ENCODE results near the gene MMP11.

MMP11 gene

DNA sequence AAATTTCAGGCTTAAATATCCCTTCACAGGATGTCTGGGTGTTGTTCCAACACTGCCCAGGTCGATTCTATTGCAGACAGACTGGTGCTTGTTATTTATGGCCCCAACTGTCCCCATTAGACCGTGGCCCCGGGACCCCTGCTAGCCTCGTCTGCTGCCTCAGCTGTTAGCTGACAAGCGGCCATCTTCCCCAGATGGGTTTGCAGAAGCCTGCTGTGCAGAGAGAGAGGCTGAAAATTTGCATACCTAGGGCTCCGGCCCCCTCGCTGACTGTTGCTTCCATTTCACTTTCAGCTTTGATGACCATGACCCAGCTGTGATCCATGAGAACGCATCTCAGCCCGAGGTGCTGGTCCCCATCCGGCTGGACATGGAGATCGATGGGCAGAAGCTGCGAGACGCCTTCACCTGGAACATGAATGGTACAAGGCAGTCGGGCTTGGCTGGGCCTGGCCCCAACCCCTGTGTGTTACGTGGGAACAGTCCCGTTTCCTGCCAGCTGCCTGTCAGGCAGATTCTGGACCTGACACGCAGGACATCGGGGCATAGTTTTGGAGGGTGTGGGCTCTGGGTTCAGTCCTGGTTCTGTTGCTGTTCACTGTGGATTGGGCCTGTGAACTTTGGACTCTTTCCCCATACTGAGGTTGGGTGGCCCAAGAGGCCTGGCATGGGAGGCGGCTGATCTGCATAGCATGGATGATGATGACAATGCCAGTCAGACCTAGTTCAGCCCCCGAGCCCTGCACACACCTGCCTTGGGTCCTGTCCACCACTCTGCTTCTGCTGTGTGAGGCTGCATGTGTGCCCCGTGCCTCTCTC is 30.6 kb downstream of the MMP11 start:
- no peak for DNase-seq

- DNase-seq: no peak
Measured at GRCh38 chr22:23804781-23805291, 32.2 kb downstream of the MMP11 start.

DNA sequence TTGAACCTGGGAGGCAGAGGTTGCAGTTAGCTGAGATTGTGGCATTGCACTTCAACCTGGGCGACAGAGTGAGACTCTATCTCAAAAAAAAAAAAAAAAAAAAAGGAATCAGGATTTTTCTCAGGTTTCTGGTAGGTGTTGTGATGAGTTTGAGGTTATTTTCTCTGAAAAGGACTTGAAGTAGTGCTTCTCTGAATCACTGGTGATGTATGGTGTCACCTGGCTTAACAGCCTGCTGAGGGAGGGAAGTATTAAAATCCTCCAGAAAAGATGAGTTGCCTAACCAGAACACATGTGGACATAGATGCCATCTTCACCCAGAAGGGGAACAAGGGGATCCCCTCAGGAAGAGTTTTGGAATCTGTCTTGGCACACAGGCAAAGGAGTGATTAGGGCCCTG is 34.2 kb downstream of the MMP11 start:
- DNase-seq: no peak

DNA sequence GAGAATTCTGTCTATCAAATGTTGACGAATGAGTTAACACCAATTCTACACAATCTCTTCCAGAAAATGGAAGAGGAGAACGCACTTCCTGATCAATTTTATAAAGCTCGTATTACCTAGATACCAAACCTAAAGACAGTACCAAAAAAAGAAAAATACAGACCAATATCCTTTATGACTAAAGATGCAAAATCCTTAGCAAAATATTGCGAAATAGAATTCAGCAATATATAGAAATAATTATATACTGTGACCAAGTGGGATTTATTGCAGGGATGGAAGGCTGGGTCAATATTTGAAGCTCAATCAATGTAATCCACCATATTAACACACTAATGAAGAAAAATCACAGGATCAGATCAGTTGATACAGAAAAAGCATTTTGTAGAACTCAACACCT is 39.7 kb downstream of the MMP11 start:
- no peak for DNase-seq

DNA sequence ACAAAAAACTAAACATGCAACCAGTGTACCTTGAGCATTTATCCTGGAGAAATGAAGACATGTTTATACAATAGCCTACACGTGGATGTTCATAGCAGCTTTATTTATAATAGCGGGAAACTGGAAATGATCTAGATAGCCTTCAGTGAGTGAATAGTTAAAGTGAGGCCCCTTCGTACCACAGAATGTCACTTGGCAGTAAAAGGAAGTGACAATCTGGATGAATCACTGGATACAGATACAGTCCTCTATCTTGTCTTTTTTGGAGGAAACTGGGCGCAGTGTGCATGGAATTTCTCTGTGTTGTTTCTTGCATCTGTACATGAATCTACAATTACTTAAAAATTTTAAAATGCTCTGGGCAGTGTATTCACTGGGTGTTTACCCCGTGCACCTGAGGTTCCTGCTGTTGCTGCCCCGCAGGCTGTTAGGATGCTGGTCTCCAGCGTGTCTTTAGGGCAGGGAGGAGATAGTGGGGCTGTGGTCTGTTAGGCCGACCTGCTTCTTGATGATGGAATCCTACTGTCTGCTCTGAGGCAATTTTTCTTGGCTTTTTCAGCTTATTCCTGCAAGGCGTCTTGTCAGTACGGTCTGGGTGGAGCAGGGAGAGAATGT is 43.0 kb downstream of the MMP11 start:
- no peak for DNase-seq

DNA sequence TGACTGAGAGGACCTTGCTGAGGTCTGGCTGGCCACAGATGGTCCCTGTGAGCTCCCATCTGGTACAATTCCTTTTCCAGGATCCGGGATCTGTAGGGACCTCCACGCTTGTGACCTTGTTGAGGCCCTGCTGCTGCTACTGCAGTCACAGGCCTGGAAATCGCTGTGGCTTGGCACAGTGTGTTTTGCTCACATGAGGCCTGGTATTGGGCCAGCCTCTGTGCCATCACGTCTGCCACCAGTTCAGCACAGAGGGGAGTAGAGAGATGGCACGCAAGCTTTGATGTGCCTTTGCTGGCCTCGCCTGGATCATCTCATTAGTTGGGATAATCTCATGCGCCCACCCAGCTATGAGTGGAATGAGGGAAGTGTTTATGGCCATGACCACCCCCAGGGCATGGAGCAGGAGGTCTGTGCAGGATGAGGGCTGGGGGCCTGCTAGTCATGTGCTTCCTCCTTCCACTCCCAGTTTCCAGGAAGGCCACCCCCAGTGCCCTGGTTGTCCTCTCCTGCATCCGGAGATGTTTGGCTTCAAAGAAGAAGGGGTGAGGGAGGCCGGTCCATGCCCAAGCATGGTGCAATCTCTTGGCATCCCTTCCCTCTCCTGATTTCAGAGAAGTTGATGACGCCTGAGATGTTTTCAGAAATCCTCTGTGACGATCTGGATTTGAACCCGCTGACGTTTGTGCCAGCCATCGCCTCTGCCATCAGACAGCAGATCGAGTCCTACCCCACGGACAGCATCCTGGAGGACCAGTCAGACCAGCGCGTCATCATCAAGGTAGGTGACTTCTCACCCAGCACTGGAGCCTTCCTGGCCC is 43.7 kb downstream of the MMP11 start:
- DNase-seq: no peak

- no peak for DNase-seq
Measured at GRCh38 chr22:23817146-23817545, 44.5 kb downstream of the MMP11 start.

DNA sequence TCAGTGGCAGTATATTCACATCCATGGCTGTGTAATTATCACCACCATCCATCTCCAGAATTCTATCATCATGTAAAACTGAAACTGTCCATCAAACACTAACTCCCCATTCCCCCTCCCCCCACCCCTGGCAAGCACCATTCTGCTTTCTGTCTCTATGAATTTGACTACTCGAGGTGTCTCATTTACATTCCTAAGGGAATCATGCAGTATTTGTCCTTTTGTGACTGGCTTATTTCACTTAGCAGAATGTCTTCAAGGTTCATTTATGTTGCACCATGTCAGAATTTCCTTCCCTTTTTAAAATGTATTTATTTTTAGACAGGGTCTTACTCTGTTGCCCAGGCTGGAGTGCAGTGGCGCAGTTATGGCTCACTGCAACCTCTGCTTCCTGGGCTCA is 45.9 kb downstream of the MMP11 start:
- no peak for DNase-seq

- DNase-seq: no peak
Measured at GRCh38 chr22:23820748-23821211, 48.1 kb downstream of the MMP11 start.

GRCh38 chr22:23822101-23822671 is 49.5 kb downstream of the MMP11 start:
- DNase-seq: no peak

DNA sequence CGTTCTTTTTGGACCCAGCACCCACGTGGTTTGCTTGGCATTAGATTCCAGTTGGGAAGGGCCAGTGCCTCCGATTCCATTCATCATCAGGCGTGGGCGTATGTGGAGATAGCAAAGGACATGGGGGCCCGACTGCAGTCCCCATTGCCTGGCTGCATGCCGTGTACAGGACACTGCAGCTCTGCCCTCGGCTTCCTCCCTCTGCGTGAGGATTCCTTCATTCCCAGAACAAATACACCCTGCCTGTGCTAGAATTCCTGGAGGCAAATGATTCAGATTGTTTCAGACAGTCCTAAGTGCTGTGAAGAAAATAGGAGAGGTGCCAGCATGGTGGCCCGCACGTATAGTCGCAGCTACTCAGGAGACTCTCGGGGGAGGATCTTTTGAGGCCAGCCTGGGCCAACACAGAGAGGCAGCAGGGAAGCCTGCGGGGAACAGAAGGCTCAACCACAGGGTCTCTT is 50.7 kb downstream of the MMP11 start:
- DNase-seq: no peak

DNA sequence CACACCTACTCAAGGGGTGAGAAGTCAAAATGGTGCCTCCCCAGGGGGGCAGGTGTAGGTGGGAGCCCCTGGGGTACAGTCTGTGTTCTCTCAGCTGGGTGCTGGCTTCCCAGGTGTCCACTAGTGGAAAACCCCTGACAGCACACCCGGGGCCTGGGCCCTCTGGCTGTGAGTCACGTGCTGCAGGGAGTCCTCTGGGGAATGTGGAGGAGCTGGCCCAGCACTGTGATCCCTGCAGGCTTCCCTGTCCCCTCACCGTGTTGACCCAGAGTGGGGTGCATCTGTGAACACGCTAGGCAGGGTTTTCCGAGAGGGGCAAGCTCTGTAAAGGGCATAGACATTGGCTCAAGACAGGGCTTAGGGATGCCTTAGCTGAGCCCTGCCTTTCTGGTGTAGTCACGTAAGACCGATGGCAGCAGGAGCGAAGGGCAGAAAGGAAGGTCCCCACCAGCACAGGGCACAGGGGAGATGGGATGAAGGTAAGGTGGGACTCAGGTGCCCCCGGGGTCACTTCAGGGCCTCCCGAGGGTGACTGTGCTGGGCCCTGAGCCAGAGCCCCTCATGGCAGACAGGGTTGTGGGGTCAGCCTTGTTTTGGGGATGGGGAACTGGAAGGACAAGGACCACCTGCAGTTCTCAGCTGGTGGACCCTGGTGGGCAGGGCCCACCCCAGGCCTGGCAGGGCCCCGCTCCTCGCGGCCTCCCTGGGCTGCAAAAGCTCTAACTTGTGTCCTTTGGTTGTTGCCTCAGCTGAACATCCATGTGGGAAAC is 52.0 kb downstream of the MMP11 start:
- no peak for DNase-seq

GRCh38 chr22:23825246-23825905 is 52.7 kb downstream of the MMP11 start:
- no peak for DNase-seq

- DNase-seq: no peak
Measured at GRCh38 chr22:23826510-23827350, 54.1 kb downstream of the MMP11 start.

- DNase-seq: no peak
Measured at GRCh38 chr22:23827351-23827995, 54.8 kb downstream of the MMP11 start.

DNA sequence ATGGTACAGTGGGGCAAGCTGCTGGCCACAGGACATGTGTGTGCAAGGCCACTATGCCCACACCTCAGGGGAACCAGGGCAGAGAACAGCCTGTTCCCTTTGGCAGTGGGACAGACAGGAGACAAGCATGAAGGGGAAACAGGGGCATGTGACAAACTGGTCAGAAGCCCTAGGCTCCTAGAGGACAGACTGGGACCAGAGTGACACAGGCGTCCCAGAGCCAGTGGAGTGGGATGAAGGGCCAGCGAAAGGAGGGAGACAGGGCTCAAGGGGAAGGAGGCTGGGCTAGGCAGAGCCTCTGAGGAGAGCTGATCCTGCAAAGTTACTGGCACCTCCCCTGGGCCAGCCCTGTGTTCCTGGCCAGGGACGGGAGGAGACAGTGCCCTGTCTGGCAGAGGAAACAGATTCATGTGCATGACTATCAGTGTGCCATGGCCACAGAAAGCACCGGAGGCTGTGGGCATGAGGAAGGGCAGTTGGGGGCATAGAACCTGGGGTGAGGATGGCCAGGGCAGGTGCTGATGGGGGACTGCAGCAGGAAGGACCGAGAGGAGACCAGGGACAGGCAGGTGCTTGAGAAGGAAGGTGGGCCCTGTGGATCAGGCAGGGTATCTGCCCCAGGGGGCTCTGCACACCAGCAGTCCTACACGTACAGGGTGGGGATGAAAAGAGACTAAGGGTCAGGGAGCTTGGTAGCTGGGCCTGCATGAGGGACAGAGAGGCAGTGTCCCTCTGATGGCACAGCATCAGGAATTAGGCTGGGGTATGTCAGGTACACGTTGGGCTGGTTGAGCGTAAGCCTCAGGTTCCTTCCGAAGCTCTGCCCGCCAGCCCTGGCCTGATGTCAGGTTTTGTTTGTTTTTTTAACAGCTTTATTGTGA is 56.4 kb downstream of the MMP11 start:
- DNase-seq: no peak

DNA sequence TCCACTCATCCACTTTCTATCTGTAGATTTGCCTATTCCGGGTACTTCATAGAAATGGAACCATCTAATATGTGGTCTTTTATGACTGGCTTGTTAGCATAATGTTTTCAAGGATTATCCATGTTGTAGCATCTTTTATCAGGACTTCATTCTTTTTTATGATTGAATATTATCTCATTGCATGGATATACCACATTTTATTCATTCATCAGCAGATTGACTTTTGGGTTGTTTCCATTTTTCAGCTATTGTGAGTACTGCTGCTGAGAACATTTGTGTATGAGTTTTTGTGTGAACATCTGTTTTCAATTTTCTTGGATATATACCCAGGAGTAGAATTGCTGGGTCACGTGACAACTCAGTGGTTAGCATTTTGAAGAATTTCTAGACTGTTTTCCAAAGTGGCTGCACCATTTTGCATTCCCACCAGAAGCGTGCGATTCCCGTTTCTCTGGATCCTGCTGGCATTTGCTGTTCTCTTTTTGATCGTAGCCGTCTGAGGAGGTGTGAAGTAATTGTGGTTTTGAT is 57.3 kb downstream of the MMP11 start:
- no peak for DNase-seq

GRCh38 chr22:23831261-23831660 is 58.6 kb downstream of the MMP11 start:
- DNase-seq: no peak

DNA sequence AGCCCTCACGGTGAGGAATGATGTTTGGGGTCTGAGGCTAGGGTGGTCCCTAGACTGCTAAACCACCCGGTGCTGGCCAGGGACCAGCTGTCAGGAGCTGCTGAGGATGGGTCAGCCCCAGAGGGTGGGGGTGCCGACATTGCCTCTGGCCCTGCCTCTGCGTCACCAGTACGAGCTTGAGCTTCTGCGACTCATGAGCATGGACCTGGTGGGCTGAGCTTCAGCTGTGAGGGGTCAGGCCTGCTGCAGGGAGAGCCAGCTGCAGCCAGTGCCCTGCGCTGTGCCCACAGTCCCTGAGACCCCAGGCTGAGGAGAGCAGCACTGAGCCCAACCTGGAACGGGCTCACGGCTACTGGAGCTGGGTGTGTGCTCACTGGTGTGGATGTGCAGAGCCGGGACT is 59.1 kb downstream of the MMP11 start:
- no peak for DNase-seq

All from activated naive CD4-positive, alpha-beta T cell treated with Interleukin-2 at 50 U/mL for 16 hours (primary cell).